Daoy (cell line): Measurements from ENCODE around the gene OAS2. TPM values are rescaled to one million over a fixed set of nuclear protein-coding genes. Genes with fewer than 3 reads are reported as not detected.

Experiments
- DNase-seq: peaks from one replicate; pipeline ENCODE4 v3.0.0-alpha.2; 2015; ENCODE audit warnings: low read depth
- total RNA-seq: library from RNA; depleted of rRNA; stranded (reverse); fragments of >200 nt; shearing (Covaris generic); gene quantifications from 2 replicates; pipeline ENCODE4 v1.2.3, GENCODE V29; 2014

The OAS2 gene
- total RNA-seq, 1 experiment from 2014 or later = 3.9 TPM

DNA sequence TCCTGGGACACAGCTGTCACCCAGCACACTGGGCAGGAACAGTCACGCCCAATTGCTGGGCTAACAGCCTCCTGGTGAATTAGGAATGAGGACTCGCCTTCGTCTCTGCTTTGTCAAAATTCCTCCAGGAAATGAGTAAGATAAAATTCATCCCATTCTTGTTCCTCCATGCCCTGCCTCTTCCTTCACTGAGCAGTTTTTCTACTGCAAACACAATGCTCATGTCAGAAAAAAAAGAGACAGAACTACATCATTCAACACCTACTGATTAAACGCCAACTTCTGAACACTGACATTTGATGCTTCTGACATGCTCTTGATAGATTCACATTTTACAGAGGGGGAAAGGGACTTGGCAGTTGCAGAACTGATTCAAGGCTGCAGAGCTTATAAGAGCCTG is 40.7 kb downstream of the OAS2 start:
- peak; percentile 55 for DNase-seq

DNA sequence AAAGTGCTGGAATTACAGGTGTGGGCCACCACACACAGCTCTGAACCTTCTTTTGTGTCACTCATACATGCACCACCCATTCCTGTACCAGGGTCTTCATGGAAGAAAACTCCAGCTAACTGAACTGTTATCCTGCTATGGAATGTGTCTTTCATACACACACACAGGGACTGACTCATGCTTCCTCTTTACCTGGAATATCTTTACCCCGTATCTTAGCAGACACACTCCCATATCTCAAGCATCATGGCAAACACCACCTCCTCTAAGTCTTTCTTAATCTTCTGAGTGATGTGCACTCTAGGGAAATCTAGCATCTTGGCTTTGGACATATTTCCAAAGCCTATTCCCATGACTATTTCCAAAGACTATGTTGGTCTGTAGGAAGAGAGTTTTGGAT is 43.2 kb downstream of the OAS2 start:
- DNase-seq = no peak

DNA sequence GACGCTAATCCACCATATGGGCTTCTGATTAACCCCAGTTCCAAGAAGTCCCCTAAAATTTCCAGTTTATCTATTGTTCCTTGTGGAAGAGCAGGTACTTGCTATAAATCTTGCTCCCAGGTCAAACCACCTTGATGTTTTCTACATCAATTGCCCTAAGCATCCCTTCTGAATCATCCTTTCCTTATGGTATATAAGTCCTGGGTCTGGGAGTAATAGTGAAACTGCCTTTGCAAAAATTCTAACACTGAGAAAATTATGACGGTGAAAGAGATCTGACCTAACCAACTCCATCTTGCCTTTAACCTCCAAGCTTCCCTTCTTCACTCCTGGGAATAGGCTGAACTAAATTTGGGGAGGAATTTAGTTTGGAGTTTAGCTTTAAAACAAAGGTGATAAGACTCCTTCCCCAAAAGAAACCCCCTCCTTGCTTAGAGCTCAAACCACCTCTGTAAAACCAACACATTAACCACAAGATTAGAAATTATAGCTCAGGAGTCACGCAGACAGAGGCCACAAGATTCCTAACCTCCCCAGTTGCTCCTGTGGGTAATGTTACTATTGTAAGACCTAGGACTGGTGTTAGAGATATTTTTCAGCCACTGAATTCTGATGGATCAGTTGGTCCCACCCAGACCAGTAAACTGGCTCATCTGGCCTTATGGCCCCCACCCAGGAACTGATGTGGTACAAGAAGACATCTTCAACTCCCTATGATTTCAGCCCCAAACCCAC is 44.4 kb downstream of the OAS2 start:
- DNase-seq = no peak

DNA sequence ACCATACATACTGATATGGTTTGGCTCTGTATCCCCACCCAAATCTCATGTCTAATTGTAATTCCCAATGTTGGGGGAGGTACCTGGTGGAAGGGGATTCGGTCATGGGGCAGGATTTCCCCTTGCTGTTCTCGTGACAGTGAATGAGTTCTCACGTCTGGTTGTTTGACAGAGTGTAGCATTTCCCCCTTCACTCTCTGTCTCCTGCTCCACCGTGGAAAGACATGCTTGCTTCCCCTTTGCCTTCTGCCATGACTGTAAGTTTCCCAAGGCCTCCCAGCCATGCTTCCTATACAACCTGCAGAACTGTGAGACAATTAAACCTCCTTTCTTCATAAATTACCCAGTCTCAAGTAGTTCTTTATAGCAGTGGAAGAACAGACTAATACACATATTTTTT is 49.4 kb downstream of the OAS2 start:
- no peak for DNase-seq

DNA sequence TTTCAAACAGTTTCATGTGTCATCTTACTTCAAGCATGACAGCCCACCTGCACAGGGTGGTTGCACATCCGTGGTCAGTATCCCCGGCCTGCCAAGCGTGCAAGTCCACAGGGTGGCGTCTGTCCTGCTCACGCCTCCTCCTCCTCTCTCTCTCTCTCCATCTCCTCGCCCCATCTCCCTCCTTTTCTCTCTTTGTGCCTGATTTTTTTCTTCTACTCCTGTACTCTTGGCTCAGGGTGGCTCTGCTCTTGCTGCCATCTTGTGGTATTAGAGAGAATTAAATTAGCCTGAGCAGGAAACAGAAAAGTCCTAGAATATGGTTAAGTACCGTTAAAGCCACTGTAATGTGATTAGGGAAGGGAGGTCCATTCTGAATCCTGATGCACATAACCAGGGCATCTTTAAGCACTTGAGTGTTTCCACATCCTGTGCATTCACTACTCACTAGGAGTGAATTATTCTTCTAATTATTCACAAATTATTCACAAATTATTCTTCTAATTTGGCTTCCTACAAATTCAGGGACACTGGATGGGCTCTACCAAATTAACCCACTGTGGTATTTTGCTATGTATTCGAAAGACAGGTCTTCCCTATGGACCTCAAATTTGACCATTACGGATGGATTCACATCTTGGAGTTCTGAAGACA is 52.7 kb downstream of the OAS2 start:
- DNase-seq = peak; percentile 59

DNA sequence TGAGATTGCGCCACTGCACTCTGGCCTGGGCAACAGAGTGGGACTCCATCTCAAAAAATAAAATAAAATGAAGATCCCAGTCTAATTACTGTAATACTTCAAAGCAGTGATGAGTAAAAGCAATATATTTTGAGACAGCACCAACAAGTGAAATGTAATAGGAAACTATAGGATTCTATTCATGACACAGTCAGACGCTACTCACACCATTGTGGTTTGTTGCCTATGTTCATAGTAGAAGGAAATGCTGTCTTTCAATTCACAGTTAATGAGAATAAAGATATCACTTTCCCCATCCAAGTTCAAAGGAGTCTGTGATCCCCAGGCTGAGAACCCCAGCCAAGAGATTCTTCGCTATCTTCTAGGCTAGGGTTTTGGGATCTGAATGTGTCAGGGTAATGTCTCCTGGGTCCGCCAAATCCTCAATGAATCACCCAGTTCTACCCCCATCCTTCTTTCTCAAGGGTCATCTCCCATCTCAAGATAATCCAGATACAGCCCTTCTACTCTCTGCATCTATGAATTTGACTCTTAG is 61.7 kb downstream of the OAS2 start:
- DNase-seq = peak; percentile 32

DNA sequence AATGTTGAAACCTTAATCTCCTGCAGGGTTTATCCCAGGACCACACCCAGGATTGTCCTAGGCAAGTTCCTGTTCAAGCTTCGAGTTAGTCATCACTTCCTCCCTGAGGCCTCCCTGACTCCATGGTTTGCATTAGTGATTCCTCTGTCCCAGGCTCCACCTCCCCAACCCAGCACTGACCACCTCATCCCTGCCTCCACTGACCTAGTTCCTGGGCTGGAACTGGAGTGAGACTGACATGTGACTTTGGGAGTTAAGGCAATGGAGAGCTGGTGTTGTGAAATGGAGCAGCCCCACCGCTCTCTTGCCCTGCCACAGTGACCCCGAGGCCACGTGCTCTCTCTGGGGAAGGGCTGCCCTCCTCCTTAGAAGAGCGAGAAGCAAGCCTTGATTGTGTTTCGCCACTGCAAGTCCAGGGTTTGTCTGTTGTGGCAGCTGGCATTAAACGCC is 62.4 kb downstream of the OAS2 start:
- DNase-seq = peak; percentile 94

DNA sequence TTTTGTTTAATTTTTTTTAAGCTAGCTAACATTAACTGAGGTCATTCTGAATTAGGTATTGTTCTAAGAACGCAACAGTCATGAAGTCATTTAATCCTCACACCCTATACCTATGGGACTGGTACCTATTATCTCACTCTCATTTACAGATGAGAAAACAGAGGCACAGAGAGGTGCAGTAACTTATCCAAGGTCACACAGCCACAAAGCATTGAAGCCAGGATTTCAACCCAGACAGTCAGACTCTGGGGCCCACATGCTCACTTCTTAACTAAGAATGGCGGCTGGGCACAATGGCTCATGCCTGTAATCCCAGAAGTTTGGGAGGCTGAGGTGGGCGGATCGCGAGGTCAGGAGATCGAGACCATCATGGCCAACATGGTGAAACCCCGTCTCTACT is 63.2 kb downstream of the OAS2 start:
- no peak for DNase-seq

DNA sequence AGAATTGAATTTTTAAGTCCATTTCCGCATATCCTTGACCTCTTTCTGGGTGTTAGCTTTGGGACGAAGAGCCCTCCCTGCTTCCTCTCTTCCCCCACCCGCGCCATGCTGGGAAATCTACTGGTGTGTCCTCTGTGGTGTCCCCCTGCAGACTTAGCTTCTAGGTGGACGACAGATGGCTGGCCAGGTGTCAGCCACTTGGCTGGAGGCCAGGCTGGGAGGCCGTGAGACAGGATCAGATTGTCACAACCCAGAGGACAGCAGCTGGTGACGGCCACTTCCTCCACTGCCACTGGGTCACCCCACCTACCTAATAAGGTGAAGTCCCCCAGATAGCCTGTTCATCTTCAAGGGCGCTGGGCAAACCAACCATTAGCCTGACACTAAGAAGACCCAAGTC is 64.9 kb downstream of the OAS2 start:
- no peak for DNase-seq

DNA sequence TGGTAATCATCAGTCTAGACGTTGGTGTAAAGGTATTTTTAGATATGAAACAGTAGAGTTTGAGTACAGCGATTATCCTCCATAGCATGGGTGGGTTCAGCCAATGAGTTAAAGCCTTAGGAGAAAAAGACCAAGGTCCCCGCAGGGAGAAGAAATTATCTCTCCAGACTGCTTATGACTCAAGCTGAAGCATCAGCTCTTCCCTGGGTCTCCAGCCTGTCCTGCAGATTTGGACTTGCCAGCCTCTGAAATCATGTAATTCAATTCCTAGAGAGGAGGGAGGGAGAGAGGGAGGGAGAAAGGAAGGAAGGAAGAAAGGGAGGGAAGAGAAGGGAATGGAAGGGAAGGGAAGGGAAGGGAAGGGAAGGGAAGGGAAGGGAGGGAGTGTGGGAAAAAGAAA is 66.2 kb downstream of the OAS2 start:
- DNase-seq = no peak

DNA sequence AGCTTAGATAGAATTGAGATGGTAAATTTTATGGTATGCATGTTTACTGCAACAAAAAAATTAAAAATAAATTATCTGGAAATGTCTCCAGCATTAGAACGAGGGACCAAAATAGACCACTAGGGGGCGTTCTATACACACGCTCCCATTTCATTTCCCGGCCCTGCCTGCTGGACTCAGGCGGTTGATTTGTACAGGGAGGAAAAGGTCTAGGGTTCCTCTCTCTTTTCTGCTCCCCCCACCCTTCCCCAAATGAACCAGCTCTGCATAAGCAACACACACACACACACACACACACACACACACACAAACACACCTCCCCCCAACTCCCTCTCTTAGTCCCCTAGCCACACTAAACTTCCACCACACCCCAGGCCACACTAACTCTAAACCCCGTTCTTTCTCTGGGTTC is 70.4 kb downstream of the OAS2 start:
- DNase-seq = peak; percentile 61

DNA sequence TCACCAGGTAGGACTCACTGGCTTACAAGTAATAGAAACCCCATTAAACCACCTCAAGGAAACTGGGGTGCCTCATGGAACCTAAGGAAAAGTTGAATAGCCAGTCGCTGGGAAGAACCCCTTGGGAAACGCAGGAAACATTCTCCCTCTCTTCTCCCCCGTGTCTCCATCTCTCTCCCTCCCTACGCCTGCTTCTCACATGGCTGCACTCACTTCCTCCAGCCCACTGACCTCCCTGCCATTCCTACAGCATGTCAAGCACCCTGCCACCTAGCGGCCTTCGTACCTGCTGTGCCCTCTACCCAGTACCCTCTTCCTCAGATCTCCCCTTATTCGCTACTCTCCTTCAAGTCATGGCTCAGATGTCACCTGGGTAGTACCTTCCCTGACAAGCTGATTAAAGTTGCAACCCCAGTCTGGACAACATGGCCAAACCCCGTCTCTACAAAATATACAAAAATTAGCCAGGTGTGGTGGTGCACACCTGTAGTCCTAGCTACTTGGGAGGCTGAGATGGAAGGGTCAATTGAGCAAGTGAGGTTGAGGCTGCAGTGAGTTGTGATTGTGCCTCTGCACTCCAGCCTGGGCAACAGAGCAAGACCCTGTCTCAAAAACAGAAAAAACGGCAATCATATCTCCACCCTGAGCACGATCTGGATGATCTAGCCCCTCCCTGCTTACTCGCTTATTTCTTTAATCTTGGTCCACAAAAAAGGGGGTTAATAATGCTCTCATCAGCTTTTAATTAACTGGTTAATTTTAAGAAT is 71.8 kb downstream of the OAS2 start:
- peak; percentile 65 for DNase-seq

DNA sequence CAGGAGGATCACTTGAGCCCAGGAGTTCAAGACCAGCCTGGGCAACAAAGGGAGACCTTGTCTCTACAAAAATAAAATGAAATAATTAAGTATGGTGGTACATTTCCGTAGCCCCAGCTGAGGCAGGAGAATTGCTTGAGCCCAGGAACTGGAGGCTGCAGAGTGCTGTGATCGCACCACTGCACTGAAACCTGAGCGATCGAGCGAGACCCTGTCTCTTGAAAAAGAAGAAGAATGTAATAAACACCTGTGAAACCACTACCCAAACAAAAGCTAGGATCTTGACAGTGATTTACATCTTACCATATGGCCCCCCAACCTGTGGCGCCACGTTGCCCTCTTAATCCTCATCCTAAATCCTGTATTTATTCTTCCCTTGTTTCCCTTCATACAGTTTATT is 72.5 kb downstream of the OAS2 start:
- no peak for DNase-seq

DNA sequence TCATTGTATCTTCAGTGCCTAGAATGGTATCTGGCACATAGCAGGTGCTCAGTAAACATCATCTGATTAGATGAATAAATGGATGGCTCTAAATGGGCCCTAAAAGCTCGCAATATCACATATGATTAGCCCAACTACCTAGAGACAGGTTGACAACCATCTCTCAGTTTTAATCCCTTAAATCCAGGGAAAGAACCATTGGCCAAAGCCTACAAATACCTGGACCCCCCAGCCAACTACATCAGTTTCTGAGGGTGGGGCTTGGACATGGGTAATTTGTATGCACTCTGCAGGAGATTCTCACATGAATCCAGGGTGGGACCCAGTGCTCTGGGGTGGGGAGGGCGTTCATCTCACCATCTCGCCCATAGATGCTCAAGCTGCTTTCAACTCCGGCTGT is 73.4 kb downstream of the OAS2 start:
- no peak for DNase-seq

DNA sequence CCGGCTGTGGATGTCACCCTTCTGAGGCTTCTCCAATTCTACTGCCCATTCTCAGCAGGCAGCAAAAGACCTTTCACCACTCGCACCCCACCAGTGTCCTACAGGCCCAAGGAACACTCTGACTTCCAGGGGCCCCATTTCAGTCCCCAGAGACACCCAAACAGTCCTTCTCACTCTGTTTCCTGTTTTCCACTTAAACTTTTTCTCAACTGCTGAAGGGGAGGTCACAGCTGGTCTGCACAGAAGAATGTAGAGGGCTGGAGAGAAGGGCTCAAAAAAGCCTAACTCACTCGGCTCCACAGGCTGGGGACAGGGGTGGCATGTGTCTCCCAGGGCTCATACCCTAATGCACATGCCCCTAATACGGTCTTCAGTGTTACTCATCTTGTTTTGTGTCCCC is 74.0 kb downstream of the OAS2 start:
- no peak for DNase-seq

DNA sequence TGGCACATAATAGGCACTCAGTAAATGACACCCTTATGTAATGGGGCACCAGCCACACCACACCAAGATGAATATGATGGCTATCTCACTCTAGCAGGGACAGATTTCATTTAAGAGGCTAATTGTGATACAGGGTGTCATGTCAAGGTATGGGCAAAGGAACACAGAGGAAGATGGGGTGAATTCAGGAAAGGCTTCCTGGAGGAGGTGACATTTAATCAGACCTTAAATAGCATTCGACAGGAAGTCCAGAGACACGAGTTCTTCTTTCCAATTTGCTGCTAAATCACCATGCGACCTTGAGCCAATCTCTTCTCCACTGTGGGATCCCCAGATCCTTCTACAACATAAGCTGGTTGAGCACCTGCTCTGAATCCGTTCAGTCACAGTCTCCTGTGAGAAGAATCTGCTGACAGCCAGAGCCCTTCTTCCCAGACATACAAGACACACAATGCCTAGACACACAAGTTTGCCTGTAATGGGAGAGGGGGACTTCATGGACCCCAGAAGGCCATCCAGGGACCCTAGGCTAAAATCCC is 76.7 kb downstream of the OAS2 start:
- DNase-seq = no peak

DNA sequence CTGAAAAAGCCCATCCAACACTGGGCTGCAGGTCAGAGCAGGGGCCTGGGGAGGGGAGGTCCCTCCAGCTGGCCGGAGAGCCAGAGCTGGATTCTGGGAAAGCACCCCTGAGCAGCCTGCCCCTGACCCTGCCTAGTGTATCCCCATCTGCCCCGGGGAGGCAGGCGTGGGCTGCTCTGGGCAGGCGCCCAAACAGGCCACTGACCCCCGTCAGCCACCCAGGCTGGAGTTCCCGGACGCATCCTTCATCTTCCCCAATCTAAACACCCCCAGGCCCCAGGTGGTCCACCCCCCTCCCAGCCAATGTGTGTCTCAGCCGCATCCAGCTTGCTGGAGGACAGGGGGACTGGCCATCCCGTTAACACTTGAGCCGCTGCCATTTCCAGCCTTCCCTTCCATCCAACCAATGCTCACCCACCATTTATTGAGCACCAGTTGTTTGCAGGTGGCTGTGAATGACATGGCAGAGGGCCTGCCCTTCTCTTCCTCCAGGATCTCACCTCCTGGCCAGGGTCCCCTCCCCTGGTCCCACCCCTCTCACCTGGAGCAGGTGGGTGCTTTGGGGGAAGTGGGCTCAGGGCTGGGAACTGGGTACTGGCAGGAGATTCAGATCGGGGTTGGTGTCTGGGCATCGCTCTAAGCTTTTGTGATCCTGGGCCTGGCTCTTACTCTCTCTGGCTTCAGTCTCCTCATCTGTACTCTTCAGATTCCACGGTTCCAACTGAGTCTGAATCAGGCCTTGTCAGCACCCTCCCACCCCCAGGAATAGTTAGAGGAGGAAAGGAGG is 77.5 kb downstream of the OAS2 start:
- DNase-seq = no peak

DNA sequence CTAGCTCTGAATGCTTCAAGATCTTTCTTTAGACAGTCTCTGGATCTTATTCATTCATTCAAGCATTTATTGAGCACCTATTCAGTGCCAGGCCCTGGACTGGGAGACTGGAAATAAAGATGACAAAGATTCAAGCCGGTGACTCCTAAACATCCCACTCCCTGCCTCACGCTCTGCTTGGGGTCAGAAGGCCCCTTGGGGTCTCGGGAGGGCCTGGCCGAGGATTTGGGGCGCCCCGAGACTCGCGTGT is 78.0 kb downstream of the OAS2 start:
- DNase-seq = no peak

DNA sequence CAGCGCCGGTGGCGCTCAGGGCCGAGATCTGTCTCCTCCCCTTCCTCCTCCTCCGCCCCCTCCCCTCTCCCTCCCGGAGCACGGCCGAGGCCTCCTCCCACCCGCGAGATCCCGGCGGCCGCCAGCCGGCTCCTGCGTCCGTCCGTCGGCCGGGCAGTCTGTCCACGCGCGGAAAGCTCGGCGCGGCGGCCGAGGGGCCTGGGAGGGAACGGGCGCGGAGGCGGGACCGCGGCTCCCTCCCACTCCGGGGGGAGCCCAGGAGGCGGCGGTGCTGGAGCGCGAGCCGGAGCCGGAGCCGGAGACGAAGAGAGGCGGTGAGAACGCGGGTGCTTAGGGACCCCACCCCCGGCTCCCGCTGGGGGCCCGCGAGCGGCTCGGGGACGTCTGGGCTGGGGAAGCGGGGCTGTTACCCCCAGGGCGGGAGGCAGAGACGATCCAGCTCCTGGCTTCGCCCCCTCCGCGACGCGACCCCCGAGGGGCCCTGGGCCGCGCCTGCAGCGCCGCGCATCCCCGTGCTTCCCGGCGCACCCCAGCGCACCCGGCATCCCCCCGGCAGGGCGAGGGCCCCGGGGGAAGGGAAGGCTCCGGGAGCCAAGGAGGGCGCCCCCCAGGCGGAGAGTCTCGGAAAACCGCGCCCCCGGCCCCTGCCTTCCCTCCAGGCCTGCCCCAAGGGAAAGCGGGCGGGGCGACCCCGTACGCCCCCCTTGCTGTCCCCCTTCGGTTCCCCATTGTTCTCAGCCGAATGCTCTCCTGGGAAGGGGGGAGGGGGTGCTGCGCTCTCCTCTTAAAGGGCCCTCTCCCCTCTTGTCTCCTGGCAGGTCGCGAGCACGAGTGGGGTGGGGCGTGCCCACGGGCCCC is 78.5 kb downstream of the OAS2 start, which contains the start of gene DTX1:
TSS of gene DTX1 (plus strand) at position 100 of the 858 bp plus-strand sequence. CDS start 1,463 bp downstream, outside the sequence.
- DNase-seq = peak; percentile 26
